NCI-H2196 (cell line): ENCODE measurements around the gene MTREX.

Experiments used
- DNase-seq: peaks from one replicate; lab custom pipeline; 2025; ENCODE audit not compliant: unreplicated experiment; lab: John Stamatoyannopoulos, UW

The MTREX gene

DNA sequence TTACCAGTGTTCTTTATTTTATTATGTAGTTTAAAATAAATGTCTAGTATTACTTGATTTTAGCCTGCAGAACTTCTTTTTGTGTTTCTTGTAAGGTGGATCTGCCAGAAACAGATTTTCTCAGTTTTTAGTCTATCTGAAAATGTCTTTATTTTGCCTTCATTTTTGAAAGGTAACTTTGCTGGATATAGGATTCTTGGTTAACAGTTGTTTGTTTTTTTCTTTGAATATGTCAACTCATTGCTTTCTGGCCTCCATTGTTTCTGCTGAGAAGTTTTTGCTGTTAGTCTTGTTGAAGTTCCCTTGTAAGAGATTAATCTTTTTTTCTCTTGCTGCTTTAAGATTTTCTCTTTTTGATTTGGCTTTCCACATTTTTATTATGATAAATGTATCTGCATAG is 75.5 kb downstream of the MTREX start:
- no peak for DNase-seq

- DNase-seq: no peak
These were observed 76.3 kb downstream of the MTREX start for GRCh38 chr5:55384072-55384471.

- no peak for DNase-seq
These were observed 77.4 kb downstream of the MTREX start for GRCh38 chr5:55385227-55385626.

DNA sequence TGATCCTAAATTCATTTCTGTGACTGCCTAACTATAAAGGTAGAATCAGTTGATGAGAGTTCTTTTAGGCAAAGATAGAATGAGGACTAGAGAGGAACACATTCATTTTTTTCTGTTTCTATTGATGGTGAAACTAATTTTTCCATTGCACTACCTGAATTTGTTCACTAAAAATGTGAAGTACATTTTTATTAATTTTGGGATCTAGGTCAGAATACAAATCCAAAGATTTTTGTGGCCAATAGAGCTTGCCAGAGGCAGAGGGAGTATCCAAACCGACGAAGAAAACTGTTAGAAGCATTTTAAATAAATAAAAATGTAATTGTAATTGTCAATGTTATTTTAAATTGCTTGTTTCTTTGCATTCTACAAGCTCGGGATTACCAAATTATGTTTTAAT is 78.1 kb downstream of the MTREX start:
- DNase-seq: no peak

DNA sequence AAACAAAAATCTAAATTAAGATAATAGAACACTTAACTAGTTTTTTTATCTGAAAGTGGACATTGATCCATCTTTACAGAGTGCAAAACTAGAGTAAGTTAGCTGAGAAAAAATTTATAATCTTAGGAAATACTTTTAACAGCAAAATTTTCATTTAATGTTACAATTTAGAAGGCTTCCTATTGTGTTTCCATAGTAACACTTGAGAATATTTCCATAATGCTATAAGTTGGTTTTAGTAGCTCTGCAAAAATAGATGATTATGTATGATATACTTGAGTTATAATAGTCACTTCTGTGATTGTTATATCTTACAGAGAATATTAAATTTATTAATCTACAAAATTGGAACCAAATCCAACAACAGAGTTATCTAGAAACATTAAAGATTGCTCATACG is 78.6 kb downstream of the MTREX start:
- no peak for DNase-seq

DNA sequence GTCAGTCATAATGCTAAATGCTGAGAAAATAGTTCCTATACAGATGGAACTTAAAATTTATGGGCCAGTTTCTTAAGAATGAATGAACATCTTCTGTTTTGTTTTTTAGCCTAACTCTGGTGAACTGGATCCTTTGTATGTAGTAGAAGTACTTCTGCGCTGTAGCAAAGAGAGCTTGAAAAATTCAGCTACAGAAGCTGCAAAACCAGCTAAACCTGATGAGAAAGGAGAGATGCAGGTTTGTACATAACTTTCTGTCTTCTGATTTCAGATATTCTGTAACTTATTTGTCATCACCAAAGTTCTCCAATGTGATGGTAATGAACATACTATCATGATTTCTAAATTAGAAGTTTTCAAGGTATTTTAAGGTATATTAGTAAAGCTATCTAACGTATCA is 80.1 kb downstream of the MTREX start:
- no peak for DNase-seq

DNA sequence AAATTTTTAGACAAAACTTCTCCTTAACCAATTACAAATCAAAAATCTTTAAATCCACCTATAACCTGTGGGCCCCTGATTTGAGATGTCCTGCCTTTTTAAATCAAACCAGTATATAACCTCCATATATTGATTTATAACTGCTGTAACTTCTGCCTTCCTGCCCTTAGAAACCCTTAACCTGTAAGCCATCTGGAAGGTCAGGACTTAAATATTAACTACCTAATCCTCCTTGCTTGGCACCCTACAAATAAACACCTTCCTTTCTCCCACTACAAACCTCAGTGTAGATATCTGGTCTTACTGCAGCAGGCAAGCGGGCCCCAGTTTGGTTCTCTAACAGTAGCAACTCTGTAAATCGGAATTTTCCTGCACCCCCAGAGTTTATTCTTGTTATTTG is 83.9 kb downstream of the MTREX start:
- no peak for DNase-seq

DNA sequence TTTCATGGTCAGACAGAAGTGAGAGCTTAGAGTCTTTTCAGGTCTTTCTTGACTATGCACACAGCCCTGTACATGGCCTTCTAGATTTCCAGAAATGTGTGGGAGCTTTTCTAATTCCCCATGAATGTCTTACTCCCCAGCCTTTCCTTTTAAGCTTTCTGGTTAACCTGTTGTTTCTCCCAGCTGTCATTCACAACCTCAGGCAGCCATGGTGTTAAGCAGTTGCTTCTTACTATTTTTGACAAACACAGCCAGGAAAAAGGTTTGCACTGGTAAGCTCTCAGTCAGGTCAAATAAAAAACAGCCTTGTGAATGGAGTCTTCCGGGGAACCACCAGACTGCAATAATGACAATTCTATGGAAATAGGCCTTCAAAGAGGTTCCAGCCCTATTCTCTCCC is 84.9 kb downstream of the MTREX start:
- no peak for DNase-seq

DNA sequence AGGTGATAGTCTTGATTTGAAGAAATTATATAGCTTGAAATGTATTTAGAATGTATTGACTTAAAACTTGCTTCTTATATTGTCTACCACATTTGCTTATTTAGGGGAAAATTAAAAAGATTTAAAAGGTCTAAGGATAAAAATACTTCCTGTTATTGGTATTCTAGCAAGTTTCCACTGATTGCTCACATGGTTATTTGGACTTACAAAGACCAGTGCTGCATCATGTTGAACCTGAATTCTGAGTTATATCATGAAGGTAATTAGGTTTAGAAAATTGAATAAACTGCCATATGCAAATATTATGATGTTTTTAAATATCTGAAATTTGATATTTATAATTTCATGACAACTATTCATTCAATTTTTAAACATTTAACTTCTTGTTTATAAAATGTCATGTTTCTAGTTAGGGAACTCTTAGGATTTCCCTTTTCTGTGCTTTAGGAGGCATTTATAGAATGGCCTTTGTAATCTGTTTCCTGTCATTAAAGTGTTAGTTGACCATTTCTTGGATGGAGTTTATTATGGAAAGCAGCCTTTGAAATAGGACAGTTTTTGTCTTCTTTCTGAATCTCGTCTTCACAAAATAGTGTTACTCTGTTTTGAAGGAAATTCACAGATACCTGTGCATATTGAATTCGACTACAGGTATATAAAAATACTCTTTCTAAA is 85.8 kb downstream of the MTREX start:
- no peak for DNase-seq

- DNase-seq: no peak
These were observed 94.4 kb downstream of the MTREX start for GRCh38 chr5:55402199-55402598.

DNA sequence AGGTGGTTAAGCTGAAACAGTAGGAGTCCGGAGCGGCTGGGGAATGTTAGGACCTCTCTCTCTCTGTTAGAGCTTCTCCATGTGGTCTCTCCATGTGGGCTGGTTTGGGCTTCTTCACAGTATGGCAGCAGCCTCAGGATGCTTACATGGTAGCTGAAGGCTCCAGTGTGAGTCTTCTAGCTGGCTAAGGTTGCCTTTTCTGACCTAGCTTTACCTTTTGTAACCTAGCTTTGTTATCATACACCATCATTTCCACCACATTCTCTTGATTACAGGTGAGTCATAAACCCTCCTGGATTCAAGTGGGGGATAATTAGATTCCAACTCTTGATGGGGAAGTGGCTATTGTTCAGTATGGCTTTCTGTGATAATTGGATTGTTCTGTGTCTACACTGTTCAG is 98.5 kb downstream of the MTREX start:
- DNase-seq: no peak

DNA sequence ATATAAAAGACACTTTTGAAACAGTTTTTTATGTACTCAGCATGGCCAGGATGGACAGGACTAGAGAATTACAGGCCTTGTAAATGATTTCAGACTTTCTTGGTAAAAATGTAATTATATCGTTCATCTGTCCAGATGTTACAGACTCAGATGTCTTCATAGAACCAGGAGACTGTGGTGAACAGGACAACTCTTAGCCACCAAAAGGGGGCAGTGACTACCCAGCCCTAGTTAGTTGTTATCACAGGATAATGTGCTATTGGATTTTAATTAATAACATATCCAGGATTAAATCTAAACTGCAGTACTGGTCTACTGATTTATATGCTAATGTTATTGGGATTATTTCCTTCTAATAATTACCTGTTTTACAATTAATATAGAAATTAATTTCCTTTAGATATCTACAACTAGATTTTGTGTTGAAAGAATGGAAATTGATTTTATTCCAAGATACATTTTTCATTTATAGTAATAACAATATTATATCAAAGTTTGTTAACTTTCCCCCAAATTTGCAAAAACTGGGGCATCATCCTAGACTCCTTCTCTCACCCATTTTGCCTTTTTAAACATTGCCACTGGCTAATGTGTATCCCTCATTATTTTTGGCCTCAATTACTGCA is 99.4 kb downstream of the MTREX start:
- no peak for DNase-seq

GRCh38 chr5:55407984-55408383 is 100.2 kb downstream of the MTREX start:
- no peak for DNase-seq

DNA sequence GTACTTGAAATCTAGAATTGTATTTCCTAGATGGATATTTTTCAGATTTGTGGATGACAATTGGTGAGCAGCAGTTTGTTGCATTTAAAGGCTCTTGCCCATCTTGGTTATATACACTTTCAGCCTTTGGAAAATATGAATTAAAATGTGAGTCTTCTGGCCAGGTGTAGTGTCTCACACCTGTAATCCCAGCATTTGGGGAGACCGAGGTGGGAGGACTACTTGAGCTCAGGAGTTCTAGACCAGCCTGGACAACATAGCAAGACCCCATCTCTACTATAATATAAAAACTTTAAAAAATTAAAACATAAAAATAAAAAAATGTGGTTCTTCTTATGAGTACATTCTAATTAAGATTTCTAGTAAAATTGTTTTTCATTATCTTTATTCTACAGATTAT is 102.0 kb downstream of the MTREX start:
- DNase-seq: no peak

GRCh38 chr5:55410845-55411244 is 103.1 kb downstream of the MTREX start:
- no peak for DNase-seq

DNA sequence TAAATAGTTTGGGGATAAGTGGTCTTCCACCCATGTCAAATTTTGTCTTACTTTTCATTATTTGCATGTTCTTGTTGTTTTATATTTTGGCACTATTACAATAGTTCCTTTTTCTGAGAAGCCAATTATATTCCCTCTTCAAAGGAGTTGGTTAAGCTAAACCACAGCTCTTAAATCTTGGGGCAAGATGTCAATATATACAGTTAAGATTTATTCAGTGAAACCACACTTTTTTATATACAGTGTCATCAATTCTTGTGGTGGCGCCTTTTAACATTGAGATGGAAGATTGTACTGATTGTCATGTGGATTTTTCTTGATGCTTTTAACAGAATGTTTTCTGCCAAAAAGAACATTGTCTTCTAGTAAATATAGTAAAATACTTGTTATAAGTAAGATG is 104.1 kb downstream of the MTREX start:
- DNase-seq: no peak

GRCh38 chr5:55413644-55414043 is 105.9 kb downstream of the MTREX start:
- DNase-seq: no peak

DNA sequence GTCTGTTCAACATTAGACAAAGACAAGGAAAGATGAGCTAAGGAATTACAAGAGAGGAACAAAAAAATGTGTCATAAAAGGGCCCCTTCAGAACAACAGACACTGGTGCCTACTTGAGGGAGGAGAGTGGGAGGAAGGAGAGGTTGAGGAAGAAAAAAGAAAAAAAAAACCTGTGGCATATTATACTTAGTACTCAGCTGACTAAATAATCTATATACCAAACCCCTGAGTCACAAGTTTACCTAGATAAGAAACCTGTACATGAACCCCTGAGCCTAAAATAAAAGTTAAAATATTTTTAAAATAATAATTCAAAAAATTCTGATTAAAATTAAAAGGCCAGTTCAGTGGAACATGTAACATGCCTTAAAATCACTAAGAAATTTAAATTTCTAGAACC is 107.3 kb downstream of the MTREX start:
- no peak for DNase-seq

- DNase-seq: no peak
These were observed 108.5 kb downstream of the MTREX start for GRCh38 chr5:55416306-55416705.

DNA sequence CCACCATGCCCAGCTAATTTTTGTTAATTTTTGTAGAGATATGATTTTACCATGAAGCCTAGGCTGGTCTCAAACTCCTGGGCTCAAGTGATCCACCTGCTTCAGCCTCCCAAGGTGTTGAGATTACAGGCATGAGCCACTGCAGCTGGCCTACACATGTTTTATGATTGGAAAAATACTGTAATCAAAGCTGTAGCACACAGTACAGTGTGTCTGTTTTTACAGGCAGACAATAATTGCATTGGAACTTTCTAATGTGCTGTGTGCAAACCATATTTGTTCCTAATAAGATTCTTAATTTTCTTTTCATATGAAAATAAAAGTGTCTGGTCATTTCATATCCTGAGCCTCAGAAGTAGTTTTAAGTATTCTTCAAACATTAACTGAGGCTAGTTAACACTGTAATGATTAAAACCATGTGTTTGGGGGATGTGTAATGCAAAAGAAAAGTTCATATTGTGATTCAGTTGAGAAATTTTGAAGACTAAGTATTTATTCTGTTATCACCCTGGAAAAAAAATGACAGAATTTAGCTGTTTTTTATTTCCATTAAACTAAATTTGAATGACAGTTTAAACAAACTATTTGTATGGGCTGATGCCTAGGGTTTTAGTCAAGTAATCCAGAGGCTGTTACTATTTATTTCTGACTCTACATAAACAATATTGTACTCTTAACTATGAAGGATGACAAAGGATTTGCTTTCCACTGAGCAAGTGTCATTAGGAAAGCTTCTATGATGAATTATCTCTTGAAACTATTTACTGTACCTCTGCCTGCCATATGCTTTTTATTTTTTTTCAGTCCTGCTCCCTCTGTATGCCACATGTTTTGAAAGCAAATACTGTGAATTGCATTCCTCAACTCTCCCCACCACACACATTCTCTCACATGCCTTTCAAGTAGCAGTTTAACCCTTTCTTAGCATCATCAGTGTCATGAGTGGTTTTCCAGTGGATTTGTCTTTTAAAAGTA is 111.5 kb downstream of the MTREX start:
- no peak for DNase-seq

DNA sequence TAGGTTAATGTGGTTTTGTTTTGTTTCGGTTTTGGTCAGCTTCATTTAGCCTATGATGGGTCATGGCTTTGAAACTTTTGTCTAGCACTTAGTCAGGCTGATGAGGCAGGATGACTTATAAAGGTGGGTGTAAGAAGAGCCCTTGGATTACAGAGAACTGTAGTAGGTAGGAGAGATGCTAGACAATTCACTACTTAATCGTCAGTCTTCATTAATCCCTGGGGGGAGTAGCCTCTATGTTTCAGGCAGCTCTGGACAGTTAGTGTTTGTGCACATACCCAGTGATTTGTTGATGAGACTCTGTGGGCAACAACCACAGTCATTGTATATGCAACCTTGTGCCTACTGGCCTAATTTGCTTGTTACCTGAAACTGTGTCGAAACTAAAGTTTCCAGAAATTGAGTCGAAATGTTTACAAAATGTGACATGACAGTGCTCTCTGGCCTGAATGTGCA is 113.3 kb downstream of the MTREX start:
- DNase-seq: no peak

DNA sequence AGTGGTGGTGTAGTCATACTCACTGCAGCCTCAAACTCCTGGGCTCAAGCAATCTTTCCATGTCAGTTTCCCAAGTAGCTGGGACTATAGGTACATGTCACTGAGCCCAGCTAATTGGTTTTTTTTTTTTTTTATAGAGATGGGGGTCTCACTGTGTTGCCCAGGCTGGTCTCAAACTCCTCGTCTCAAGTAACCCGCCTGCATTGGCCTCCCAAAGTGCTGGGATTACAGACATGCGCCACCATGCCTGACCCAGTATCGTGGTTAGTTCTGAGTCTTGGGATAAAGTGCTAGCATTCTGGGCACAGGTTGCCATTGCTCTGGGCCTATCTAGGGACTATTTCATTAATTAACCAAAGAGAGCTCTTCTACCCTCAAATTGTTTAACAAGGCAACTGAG is 118.7 kb downstream of the MTREX start:
- DNase-seq: no peak
